K562 (cell line): ENCODE data around the gene CNDP1. TPM values are rescaled to one million over a fixed set of nuclear protein-coding genes. Genes with fewer than 3 reads are reported as not detected.
A peak's percentile ranks its signal among the peaks of the same experiment; 100 is the strongest.

Experiments used
- ASH1L ChIP-seq: fragments of 450-650 bp; IDR thresholded peaks from 2 replicates; pipeline ENCODE4 v1.6.1; 2018; ENCODE audit warnings: borderline replicate concordance, mild to moderate bottlenecking, low read depth; ENCODE audit not compliant: partially characterized antibody
- CBX1 ChIP-seq: sonication (generic); IDR thresholded peaks from 2 replicates; pipeline ENCODE4 v1.6.1; 2016; ENCODE audit warnings: antibody characterized with exemption, low read depth, mild to moderate bottlenecking
- CREBBP ChIP-seq: IDR thresholded peaks from one replicate; pipeline ENCODE4 v1.6.1; 2012; ENCODE audit warnings: low read depth, mild to moderate bottlenecking, control low read depth, inconsistent platforms, low read length
- DMBX1 ChIP-seq: fragments of 250-450 bp; sonication (Bioruptor Pico); IDR thresholded peaks from 2 replicates; pipeline ENCODE4 v1.8.0; 2022; ENCODE audit warnings: inconsistent platforms, mild to moderate bottlenecking, moderate library complexity, borderline replicate concordance
- ELK1 ChIP-seq: sonication (generic); formaldehyde crosslinking; IDR thresholded peaks from 2 replicates; pipeline ENCODE4 v1.8.1; 2022; ENCODE audit warnings: missing genetic modification reagents
- GABPB2 ChIP-seq: fragments of 250-450 bp; sonication (Bioruptor Pico); conservative IDR thresholded peaks from 2 replicates; pipeline ENCODE4 v1.5.1; 2021; ENCODE audit warnings: mild to moderate bottlenecking
- HMGXB4 ChIP-seq: sonication (generic); formaldehyde crosslinking; IDR thresholded peaks from 2 replicates; pipeline ENCODE4 v1.8.1; 2023; ENCODE audit warnings: mild to moderate bottlenecking, missing genetic modification reagents
- JUN ChIP-seq, 2 experiments: sonication (generic) in 1 of 2; formaldehyde crosslinking in 1 of 2; IDR thresholded peaks; 2 replicates each; pipeline versions ENCODE4 v1.6.1 to v1.8.0; 2012 to 2022; ENCODE audit warnings: borderline replicate concordance in 2 of 2, mild to moderate bottlenecking in 2 of 2, improper control_type of control experiment in 1 of 2, low read depth in 1 of 2, low read length in 1 of 2, missing genetic modification reagents in 1 of 2
- JUNB ChIP-seq: fragments of 450-650 bp; formaldehyde crosslinking; conservative IDR thresholded peaks from 2 replicates; pipeline ENCODE4 v1.4.0; 2020; ENCODE audit warnings: mild to moderate bottlenecking
- MECOM ChIP-seq: fragments of 250-450 bp; sonication (Bioruptor Pico); IDR thresholded peaks from 2 replicates; pipeline ENCODE4 v1.8.0; 2022; ENCODE audit warnings: inconsistent platforms
- NCOR1 ChIP-seq: fragments of 450-650 bp; IDR thresholded peaks from 2 replicates; pipeline ENCODE4 v1.6.1; 2016; ENCODE audit warnings: mild to moderate bottlenecking, moderate library complexity
- PHTF2 ChIP-seq: fragments of 250-450 bp; sonication (Bioruptor Pico); IDR thresholded peaks from 2 replicates; pipeline ENCODE4 v1.5.0; 2021; ENCODE audit warnings: mild to moderate bottlenecking
- POLR2G ChIP-seq: fragments of 200-400 bp; formaldehyde crosslinking; IDR thresholded peaks from 2 replicates; pipeline ENCODE4 v1.6.1; 2017; ENCODE audit warnings: low read depth, mild to moderate bottlenecking, antibody characterized with exemption, low read length, moderate library complexity
- PRMT5 ChIP-seq: sonication (generic); formaldehyde crosslinking; IDR thresholded peaks from 2 replicates; pipeline ENCODE4 v1.5.0; 2020; ENCODE audit warnings: missing genetic modification reagents
- RBM34 ChIP-seq: fragments of 200-400 bp; formaldehyde crosslinking; IDR thresholded peaks from 2 replicates; pipeline ENCODE4 v1.6.1; 2018; ENCODE audit warnings: low read length, borderline replicate concordance; ENCODE audit not compliant: insufficient read depth
- SIX5 ChIP-seq, 2 experiments: IDR thresholded peaks; 2 replicates each; pipeline ENCODE4 v1.6.1; 2011; ENCODE audit warnings: low read length in 2 of 2, borderline replicate concordance in 1 of 2, low read depth in 1 of 2, mild to moderate bottlenecking in 1 of 2, moderate library complexity in 1 of 2; ENCODE audit not compliant: insufficient read depth in 1 of 2
- U2AF2 ChIP-seq: fragments of 200-400 bp; formaldehyde crosslinking; optimal IDR thresholded peaks from 2 replicates; pipeline ENCODE3; 2017; ENCODE audit warnings: low read depth, mild to moderate bottlenecking, low read length
- ZFP30 ChIP-seq: fragments of 250-450 bp; sonication (Bioruptor Pico); IDR thresholded peaks from 2 replicates; pipeline ENCODE4 v1.8.0; 2022; ENCODE audit warnings: moderate library complexity, mild to moderate bottlenecking, inconsistent platforms, borderline replicate concordance
- ZNF561 ChIP-seq: fragments of 450-650 bp; formaldehyde crosslinking; conservative IDR thresholded peaks from 2 replicates; pipeline ENCODE4 v1.4.0; 2020; ENCODE audit warnings: mild to moderate bottlenecking, moderate library complexity
- ZNF644 ChIP-seq: fragments of 200-800 bp; sonication (Bioruptor generic); IDR thresholded peaks from 2 replicates; pipeline ENCODE4 v1.6.1; 2016; ENCODE audit warnings: low read depth, missing genetic modification characterization, missing compliant biosample characterization
- ZNF766 ChIP-seq: fragments of 200-800 bp; sonication (Bioruptor generic); conservative IDR thresholded peaks from 2 replicates; pipeline ENCODE4 v1.6.1; 2016; ENCODE audit warnings: missing genetic modification characterization, missing compliant biosample characterization
- ZNF830 ChIP-seq: fragments of 250-450 bp; sonication (Bioruptor Pico); IDR thresholded peaks from 2 replicates; pipeline ENCODE4 v1.5.0; 2021; ENCODE audit warnings: mild to moderate bottlenecking
- polyA plus RNA-seq, 8 experiments: library from polyadenylated mRNA; depleted of rRNA in 4 of 8; stranded (reverse) in 5 of 8; unstranded in 3 of 8; fragments of >200 nt; fragmentation: Nextera tagmentation in 2 of 8; fragmentation: Illumina TruSeq in 1 of 8; extraction: Ambion mirVana in 2 of 8; extraction: Trizol in 1 of 8; gene quantifications; 2 replicates each; pipeline versions ENCODE4 v1.2.1 to v1.2.3, GENCODE V29; 2011 to 2014; ENCODE audit warnings: inconsistent platforms in 1 of 8, missing spikeins in 1 of 8
- total RNA-seq, 7 experiments: library from RNA; depleted of rRNA in 6 of 7; stranded (reverse); fragments of >200 nt in 6 of 7; fragmentation: Illumina TruSeq in 2 of 7; extraction: Trizol in 2 of 7; gene quantifications; 2 replicates each; pipeline versions ENCODE4 v1.2.1 to v1.2.3, GENCODE V29; 2011 to 2021; ENCODE audit warnings: low replicate concordance in 1 of 7

Gene CNDP1
- total and polyA plus RNA-seq, 9 of the 15 experiments (the other 6 are each of a cell fraction or from before 2014, with no cell fraction given), result not detected

GRCh38 chr18:74495581-74496507, 38.5 kb upstream of the CNDP1 start, which contains the start of gene CNDP2 (continued):
- TF ChIP-seq DMBX1 (CRISPR knock-in tag) (no peak), PHTF2 (CRISPR knock-in tag) (no peak), ZNF766 (CRISPR knock-in tag) (no peak), RBM34 (no peak), ZNF830 (CRISPR knock-in tag) (no peak), HMGXB4 (CRISPR knock-in tag) (no peak; the same call in 1 of the 2 replicates), CREBBP (no peak), SIX5 (IDR thresholded peaks at IDR 0.05; ENCODE audit: borderline replicate concordance in 1 of 2, insufficient read depth in 1 of 2, low read depth in 1 of 2, low read length in 2 of 2) (no peak), ZFP30 (CRISPR knock-in tag) (no peak), JUN (IDR thresholded peaks at IDR 0.05; ENCODE audit: borderline replicate concordance, low read depth, low read length) (peak; percentile 91), JUN (CRISPR knock-in tag; IDR thresholded peaks at IDR 0.05; ENCODE audit: borderline replicate concordance) (no peak; the same call in 1 of the 2 replicates), MECOM (CRISPR knock-in tag) (no peak), ELK1 (CRISPR knock-in tag) (no peak), PRMT5 (CRISPR knock-in tag) (no peak), U2AF2 (no peak), NCOR1 (no peak), GABPB2 (CRISPR knock-in tag) (no peak), ZNF561 (no peak), ZNF644 (tag) (no peak), POLR2G (peak; percentile 82), ASH1L (no peak), CBX1 (peak; percentile 42; the same call in 1 of the 2 replicates), JUNB (CRISPR knock-in tag) (peak; percentile 98)
